ENCODE measurements around the gene NCBP2L. TPM values are rescaled to one million over a fixed set of nuclear protein-coding genes. Genes with fewer than 3 reads are reported as not detected.

The NCBP2L gene
- total RNA-seq (2022; extraction: Qiagen RNA extraction), result not detected in 5 replicates

GRCh38 chrX:107777536-107777832 is at the start of gene NCBP2L:
TSS of gene NCBP2L (plus strand) at chrX:107777733. CDS start at chrX:107794221, 16,488 bp downstream.

GRCh38 chrX:107775734-107776511 is 1.6 kb upstream of the NCBP2L start, which contains the start of gene TSC22D3:
TSS of gene TSC22D3 (minus strand) at chrX:107775787. CDS start at chrX:107775419, 368 bp downstream.

GRCh38 chrX:107825698-107826237 is 48.2 kb downstream of the NCBP2L start, which contains the start of gene MID2:
TSS of gene MID2 (plus strand) at chrX:107825866. CDS start at chrX:107826427, 561 bp downstream.

Other genes starting within 250 kb of the NCBP2L start
- 97.4 to 113 TPM (median 100 TPM) in 5 replicates for gene PRPS1, start 149.2 kb upstream of the NCBP2L start, total RNA-seq (2022; extraction: Qiagen RNA extraction)
- 153 to 180 TPM (median 174 TPM) in 5 replicates for gene TSC22D3, start 1.9 kb upstream of the NCBP2L start, total RNA-seq (2022; extraction: Qiagen RNA extraction)
- 6.4 to 9.1 TPM (median 7.3 TPM) in 5 replicates for gene MID2, start 48.1 kb downstream of the NCBP2L start, total RNA-seq (2022; extraction: Qiagen RNA extraction)
- not detected in 5 replicates for gene TEX13B, start 204.6 kb downstream of the NCBP2L start, total RNA-seq (2022; extraction: Qiagen RNA extraction)